GM19023 (cell line): ENCODE data around the gene RASL10A.

Source experiments
- ATAC-seq: cut with Tn5 transposase; IDR thresholded peaks from one replicate; pipeline ENCODE4 v1.9.1; 2021; ENCODE audit warnings: mild to moderate bottlenecking, moderate library complexity; ENCODE audit not compliant: unreplicated experiment

The RASL10A gene

DNA sequence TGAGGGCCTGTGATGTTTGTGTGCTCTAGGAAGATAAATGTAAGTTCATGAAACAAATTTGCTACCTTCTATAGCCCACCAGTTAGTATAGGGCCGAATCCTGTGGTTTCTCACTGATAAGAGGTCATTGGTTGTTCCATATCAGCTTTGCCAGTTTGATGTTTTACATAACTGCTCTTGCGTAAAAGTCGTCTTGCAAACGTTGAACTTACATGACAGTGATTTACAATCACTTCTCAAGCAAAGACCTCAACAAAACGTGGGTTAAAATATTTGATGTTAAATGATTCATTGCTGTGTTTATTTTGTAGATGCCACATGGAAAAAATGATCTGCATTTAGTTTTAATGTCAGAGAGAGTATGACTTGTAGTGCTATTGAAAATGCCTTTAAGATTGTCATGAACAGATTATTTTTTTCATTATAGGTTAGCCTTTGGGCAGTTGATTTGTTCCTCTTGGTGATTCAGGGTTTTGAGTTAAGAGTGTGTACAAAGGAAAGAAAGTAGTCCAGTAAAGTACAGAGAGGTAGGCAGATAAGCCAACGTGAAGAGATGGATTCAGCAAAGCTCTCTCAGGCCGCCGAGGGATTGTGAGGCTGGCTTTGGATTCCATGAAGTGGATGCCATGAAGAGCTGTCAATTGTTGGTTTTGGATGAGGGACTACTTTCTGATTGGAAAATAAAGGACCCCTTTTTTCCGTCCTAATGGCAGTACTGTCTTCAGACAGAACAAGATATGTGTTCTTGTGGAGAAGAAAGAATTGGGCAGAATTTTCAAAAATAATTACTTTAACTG is 44.8 kb downstream of the RASL10A start:
- ATAC-seq: no peak

DNA sequence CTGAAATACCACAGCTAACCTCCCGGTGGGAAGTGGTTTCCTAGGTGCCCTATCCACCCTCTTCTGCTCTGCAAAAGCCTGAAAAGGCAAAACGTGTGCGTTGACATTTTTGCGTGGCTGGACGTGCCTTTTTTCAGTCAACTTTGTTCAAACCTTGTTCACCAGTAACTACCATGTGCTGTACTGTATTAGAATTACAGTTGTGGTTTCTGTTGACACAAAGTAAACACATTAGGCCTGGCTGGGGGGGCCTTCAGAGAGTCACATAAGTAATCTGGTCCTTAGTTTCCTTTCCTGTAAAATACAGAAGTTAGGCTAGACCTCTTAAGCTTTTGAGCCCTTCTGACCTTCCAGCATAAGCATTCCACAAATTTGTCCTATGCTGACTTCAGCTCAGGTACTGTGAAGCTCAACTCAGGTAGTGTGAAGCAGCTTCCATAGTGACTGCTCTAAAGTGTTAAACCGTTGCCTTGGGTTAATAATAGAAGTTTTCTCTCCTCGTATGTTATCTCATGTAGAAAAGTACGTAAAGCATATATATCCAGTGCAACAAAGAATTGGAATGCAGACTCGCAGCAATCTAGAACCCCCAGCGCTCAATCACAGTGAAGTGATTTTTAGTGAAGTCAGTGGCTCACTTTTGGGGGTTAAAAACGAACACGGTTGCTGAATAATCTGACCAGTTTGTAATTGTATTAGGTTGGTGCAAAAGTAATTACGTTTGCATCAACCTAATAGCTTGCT is 45.6 kb downstream of the RASL10A start:
- no peak for ATAC-seq

DNA sequence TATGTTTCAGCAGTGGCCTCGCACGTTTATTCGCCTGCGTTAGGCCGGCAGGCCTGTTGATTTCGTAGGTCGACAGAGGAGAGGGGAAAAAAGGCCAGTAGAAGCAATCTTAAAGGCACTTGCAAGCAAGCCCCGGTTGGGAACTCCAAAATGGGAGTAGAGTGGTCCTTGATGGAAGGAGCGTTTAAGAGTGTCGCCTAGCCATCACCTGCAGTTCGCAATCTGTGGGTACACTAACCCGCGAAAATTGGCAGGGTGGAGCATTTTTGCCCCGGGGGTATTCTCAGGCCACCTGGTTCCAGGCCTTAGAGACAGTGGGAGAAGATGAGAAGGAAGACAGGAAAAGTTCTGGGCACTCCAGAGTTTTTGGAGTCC is 46.3 kb downstream of the RASL10A start:
- ATAC-seq: no peak

DNA sequence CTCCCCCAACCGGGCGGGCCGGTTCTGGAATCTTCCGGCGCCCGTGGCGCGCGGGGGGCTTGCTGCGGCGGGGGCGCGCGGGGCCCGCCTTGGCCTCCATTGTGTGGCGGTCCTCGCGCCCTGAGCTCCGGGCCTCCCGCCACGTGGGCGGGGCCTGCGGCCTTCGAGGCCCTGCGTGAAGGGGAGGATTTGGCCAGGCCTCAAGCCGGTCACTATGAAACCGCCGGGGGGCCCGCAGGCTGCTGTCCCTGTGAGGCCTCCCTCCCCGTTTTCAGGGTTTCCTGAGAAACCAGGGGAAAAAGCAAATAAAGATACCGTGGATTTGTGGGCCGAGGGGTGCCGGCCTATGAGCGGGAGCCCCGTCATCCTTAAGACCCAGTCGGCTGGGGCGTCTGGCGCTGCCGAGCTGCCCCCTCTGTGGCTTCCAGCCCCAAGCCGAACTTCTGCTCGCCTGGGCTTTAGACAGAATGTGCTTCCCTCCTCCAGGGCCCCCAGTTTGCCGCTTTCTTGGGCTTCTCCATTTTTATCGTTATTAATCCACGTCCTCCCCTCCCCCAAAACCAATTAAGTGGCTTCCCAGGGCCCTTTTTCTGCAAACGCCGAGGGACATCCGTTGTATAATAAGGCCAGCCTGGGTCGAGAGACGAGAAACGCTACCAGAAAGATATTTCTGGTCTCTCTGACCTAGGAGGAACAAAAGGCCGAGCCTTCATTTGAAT is 46.8 kb downstream of the RASL10A start:
- ATAC-seq: peak; percentile 28

DNA sequence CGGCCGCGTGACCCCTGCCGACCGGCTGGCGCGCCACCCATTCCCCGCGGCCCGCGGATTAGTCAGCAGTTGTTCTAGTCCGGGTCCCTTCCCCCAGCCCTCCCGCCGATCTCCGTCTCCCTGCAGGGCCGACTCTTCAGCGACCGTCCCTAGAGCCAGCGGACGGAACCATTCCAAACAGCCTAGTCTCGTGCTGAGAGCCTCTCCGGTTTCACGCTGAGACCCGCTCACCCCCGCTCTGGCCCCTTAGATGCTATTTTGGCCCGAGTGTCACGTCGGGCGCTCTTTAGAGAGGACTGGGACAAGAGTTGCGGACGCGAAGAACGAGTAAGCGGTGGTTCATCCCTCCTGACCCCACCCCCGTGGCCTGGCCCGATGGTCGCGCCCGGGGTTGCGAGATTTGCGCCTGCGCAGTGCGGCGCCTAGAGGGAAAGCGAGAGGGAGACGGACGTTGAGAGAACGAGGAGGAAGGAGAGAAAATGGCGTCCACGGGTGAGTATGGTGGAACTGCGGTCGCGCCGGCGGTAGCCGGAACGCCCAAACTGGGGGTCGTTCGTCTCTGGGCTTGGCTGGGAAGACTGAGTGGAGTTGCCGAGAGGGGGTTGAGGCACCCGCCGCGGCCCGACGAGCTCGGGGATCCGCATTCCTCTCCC is 47.5 kb downstream of the RASL10A start, which contains the start of the genes EWSR1 and RHBDD3:
Gene EWSR1, plus strand, starts transcription at position 411 of the 653 bp plus-strand sequence. Its CDS starts 69 bp downstream, at position 480.
Gene RHBDD3, minus strand, starts transcription at position 124 of the 653 bp plus-strand sequence. CDS start 2,355 bp downstream, outside the sequence.
- ATAC-seq: peak; percentile 81

DNA sequence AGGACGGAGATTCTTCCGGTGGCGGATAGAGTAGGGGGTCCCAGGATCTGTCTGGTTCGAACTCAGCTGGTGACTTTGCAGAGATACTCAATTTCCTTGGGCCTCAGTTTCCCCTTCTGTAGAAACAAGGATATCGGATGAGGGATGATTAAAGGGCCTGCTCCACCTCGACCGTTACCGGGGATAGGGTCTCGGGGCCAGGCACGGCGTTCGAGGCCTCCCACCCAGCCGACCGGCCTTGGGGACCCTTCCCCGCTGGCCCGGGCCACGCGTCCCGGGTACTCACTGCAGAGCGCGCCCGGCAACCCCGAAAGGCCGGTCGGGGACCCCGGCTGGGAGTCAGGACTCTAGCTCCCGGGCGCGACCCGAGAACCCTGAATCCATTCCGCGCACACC is 48.0 kb downstream of the RASL10A start:
- no peak for ATAC-seq

DNA sequence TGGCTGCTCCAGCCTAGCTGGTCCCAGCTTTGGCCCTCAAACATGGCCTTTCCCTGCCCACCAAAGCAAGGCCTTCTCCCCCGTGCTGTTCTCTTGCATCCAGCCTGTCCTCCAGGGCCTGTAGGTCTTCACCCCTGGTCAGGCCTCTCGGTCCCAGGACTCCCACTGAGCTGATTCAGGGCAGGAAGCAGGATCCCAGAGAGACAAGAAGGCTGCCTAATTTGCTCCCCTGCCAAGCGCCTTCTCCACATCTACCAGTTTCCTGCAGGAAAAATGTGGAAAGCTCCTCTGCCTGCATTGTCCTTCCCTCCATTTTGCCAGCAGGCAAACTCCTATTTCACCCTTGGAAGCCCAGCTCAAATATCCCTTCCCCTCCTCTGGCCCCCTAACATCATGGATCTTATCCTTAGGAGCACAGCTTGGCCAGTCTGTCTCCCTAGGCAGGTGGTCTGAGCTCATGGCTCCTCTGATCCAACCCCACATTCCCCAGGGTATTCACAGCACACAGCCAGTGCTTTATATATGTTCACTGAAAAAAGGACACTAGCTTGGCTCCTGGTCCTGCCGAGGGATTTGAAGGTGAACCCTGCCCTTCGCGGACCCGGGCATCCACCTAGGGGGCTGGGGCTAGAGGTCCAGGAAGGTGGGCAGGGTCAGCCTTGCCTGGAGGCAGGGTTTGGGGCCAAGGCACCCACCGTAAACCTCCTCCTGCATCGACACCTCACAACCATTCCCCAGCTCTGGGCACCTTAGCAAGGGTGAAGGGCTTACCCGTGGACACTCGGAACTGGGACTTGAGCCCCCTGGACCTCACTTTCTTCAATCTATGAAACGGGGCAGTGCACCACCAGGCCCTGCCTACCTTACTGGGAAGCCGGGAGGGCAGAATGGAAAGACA is 48.7 kb downstream of the RASL10A start:
- no peak for ATAC-seq

DNA sequence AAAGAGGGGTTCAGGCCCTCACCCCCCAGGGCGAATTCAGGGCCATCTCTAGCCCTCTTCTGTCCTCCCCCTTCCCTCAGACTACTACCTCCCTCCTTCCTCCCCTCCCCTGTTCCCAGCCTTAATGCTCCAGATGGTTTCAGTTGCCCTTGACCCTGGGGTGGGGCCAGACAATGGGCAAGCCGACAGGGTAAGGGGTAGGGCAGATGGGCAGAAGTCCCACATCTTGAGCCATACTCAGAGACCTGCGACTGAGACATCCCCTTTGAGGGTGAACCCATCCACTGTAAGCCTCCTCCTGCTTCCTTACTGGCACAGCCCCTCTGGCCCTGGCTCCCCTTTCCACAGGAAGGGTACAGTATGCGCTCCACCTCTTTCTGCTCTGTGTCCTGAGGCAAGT is 49.6 kb downstream of the RASL10A start:
- ATAC-seq: no peak

DNA sequence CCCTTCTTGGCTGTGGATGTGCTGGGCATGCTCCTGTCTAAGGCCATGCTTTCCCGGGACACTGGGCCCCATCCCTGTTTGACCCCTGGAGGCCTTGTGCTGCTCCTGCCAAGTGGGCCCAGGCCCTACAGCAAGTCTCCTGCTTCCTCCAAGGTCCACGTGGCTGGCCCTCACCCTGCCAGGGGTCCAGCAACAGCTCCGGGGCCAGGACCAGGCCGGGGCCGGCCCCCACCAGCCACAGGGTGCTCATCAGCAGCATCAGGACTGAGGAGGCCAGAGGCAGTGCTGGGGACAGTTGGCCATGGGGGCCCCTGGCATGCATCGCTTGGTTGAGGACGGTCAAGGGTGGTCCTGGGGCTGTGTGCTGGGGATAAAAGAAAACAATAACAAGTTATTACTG is 50.2 kb downstream of the RASL10A start:
- ATAC-seq: no peak

DNA sequence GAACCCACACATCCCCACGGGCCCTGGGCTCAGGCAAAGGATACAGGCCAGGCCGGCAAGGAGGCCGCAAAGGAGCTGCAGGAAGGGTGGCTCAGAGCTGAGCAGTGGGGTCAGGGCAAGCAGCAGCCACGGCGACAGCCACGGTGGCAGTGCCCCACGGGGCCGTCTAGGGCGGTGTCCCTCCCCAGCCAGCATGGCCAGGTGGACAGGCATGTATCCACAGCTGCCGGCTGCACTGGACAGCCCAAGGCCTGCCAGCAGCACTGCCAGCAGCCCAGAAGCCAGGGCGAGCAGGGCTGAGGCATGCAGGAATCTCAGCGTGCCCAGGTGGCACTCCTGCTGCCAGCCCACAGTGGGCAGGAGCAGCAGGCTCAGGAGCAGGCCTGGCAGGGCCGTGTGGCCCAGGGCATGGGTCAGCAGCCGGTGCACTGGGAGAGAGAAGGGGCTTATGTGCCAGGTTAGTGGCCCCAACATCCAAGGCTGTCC is 51.7 kb downstream of the RASL10A start:
- ATAC-seq: no peak
